ENCODE data around the gene ITPK1.
A peak's percentile ranks its signal among the peaks of the same experiment; 100 is the strongest.
"Not testable (repeated sequence)": the region's sequence is repeated elsewhere in the genome, so short reads cannot be mapped to it uniquely, and the experiment has no call there.

Gene ITPK1

DNA sequence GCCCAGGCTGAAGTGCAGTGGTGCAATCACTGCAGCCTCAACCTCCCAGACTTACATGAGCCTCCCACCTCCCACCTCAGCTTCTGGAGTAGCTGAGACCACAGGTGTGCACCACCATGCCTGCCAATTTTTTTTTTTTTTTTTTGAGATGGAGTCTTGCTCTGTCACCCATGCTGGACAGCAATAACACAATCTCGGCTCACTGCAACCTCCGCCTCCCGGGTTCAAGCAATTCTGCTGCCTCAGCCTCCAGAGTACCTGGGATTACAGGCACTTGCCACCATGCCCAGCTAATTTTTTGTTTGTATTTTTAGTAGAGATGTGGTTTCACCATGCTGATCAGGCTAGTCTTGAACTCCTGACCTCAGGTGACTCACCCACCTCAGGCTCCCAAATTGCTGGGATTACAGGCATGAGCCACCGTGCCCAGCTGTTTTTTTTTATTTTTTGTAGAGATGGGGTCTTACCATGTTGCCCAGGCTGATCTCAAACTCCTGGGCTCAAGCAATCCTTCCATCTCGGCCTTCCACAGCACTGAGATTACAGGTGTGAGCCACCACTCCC is 15.6 kb upstream of the ITPK1 start:
- not testable (repeated sequence) for DNase-seq

DNA sequence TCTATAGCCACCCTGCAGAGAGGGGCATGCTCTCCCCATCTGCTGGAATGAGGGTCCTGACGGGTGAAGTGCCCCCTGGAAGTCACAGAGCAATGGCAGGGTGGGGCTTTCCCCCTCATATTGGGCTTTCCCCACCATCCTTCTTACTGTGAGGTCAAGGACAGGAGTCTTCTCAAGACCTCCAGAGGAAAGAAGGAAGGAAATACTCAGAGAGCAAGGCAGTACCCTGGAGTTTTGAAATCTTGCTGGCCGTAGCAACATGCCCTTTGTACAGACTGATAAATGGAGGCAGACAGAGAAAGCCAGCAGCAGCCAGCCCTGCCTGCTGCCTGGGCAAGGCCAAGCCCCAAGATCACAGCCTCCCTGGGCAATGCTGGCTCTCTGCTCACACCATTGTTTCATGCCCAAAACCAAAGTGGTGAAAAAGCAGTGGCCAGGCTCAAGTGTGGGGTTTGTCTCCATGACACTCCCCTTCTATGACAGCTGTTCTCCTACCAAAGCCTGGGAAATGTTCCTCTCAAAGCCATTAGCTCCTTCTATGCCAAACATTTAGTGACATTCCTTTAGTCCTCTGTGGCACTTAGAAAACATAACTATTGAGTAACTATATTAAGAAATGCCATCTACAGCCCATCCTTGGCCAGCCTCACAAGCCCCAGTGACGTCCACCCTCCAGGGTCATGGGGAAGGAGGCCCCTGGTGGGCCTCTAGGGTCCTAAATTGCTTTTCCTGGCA is 13.2 kb upstream of the ITPK1 start:
- DNase-seq = no peak

DNA sequence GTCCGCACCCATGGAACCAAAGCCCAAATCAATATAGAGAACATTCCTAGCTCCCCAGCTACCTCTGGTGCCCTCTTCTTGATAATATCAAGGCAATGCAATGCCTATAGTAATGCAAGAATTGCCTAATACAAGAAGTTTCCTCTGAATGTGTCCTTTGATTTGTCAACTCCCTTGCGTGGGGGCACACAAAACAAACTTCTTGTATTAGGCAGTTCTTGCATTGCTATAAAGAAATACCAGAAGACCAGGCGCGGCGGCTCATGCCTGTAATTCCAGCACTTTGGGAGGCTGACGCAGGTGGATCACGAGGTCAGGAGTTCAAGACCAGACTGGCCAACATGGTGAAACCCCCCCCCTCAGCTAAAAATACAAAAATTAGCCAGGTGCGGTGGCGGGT is 10.4 kb upstream of the ITPK1 start:
- DNase-seq = no peak

DNA sequence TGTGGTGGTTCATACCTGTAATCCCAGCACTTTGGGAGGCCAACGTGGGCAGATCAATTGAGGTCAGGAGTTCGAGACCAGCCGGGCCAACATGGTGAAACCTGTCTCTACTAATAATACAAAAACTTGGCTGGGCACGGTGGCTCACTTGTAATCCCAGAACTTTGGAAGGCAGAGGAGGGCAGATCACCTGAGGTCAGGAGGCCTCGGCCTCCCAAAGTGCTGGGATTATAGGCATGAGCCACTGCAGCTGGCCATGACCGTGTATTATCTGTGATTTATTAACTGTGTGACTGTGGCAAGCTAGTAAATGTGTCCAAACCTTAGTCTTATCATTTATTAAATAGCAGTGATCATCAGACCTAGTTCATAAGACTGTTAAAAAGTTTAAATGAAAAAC is 7.1 kb upstream of the ITPK1 start:
- DNase-seq = no peak

DNA sequence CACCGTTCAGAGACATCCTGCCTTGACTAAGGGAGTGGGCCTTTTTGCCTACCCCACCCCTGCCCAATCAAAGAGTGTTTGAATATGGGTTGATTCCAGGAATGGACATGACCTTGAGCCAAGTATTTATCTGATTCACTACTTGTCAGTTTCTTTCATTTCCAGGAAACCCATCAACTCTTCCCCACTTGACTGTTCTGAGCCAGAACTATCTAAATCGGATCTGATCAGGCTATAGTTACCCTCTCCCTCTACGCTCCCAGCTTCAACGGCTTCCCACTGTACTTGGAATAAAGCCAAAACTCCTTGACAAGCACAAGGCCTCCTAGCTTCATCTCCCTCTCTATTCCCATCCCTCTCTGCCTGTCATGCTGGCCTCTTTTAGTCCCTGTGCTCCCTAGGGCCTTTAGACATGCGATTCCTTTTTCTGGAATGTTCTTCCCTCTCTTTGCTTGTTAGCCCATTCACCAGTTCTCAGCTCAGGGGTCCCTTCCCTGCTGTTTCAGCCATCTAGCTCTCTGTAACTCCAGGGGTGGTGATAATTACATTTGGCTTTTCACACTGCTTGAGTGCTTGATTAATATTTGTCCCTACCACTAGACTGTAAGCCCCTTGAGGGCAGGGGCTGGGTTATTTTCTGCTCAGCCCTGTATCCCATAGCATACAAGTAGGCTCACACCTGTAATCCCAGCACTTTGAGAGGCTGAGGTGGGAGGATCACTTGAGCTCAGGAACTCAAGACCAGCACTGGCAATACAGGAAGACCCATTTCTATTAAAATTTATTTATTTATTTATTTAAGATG is 5.5 kb upstream of the ITPK1 start:
- DNase-seq = no peak

DNA sequence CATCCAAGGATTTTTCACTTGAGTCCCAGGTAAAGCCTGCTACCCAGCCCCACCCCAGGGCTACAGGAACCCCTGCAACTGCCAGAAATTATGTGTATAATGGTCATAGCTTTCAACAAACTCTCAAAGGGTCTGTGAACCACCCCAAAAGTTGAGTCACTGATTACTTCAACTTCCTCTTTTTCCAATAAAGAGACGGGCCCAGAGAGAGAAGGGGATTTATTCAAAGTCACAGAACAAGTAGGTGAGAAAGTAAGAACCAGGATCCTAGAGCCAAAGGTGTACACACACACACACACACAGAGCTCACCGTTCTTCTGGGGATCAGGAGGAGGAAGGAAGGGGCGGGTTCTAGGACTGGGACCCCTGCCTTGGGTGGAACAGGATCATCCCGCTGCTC is 4.8 kb upstream of the ITPK1 start:
- no peak for DNase-seq

DNA sequence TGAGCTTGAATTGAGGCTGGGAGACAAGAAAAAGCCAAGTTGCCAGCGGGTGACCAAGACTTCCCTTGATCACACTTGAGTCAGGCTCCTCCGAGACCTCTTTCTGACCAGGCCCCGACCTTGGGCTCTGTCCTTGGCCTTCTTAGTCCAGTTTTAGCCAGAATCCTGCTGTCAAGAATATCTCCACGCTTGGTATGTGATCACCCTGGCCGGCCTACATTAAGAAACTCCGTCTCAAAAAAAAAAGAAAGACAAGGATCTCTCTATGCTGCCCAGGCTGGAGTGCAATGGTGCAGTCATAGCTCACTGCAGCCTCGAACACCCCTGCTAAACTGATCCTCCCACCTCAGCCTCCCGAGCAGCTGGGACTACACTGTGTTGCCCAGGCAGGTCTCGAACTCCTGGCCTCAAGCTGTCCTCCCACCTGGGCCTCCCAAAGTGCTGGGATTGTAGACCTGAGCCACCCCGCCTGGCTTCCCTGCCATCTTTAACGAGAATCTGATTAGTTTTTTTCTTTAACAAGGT is 1.0 kb upstream of the ITPK1 start:
- DNase-seq = no peak

DNA sequence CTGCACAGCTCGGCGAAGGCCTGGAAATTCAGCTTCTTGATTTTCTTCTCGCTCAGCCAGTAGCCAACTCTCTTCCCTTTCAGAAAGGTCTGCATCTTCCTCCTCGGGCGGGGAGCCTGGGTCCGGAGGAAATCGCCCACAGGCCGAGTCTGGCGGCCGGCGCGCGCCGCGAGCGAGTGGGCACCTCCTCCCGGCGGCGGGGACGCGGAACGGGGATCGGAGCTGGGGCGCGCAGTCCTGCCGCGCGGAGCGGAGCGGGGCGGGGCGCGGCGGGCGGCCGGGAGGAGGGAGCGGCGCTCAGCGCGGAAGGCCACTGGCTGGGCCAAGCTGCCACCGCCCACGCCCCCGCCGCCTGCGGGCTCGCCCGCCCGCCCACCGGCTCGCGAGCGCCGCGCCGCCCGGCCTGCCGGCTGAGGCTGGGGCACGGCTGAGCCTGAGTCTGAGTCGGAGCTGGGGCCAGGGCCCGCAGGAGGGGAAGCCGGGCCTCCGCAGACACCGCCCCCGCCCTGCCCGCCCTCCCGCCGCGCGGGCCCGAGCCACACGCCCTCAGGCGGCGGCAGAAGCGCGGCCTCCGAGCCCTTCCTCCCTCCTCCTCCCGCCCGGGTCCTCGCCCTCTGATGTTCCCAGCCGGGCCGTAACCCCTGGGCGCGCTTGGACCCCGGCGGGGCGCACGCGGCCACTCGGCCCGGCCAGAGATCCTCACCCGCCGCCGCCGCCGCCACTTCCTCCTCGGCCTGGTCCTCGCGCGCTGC is 480 bp downstream of the ITPK1 start:
- DNase-seq = peak in 54 of 56 donors; percentile 32 to 90 (median 82)

DNA sequence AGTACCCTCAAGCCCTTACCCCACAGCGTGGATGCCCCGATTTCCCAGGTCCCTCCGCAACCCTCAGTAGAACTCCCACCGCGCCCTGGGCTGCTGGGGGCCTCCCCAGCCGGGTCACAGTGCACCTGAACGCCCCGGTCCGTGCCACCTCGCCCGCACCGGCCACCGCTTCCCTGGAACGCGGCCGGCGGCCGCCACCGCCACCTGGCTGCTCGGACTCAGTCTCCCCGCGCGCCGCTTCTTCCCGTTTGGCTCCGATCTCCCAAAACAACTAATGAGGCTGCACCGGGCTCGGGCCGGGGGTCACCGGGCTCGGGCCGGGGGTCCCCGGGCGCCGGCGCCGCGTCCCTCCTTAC is 1.0 kb downstream of the ITPK1 start:
- DNase-seq = peak in 9 of 56 donors; percentile 36 to 63 (median 49)

DNA sequence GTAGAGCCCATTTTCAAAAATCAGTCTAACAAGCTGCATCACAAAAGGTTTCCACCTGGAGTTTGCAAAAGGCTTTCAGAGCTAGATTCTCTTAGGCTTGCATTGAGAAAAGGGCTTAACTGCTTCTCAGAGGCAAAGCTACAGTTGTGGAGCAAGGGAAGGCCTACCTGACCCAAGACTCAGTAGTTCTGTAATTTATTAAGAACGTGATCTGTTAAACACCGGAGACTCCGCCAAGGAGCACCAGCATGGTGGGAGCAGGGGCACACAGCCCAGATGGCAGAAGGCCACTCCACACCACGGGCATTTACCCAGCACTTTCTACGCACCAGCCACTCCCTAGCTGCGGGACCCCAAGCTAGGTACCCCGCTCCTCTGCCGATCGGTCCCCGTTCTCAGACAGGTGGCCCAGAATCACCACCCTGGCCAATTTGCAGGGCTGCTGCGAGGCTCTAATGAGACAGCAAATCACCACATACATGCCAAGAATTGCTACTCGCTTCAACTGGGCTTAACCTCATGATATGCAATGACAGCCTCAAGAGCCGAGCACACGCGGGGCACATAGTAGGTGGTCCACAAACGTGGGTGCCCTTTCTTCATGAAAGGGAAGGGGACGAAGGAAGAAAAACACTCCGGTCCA is 1.5 kb downstream of the ITPK1 start:
- peak in 11 of 56 donors; percentile 21 to 55 (median 27) for DNase-seq

DNA sequence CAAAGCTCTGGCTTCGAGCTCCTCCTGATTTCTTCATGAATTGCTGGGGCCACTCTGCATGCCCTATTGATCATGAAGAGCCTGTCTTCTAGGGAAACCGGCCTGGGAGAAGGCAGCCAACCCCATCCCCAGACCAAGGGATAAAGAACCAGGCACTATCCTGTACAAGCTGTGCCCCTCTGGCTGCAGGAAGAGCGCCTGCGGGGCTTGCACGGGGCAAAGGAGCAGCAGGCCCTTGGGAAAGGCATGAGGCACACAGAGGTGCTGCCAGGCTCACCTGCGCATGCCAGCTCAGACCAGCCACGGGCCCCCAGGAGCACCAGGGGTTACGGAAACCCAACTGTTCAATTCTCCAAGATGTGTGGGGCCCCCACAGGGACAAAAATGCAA is 2.1 kb downstream of the ITPK1 start:
- DNase-seq = peak in 11 of 56 donors; percentile 29 to 59 (median 44)

DNA sequence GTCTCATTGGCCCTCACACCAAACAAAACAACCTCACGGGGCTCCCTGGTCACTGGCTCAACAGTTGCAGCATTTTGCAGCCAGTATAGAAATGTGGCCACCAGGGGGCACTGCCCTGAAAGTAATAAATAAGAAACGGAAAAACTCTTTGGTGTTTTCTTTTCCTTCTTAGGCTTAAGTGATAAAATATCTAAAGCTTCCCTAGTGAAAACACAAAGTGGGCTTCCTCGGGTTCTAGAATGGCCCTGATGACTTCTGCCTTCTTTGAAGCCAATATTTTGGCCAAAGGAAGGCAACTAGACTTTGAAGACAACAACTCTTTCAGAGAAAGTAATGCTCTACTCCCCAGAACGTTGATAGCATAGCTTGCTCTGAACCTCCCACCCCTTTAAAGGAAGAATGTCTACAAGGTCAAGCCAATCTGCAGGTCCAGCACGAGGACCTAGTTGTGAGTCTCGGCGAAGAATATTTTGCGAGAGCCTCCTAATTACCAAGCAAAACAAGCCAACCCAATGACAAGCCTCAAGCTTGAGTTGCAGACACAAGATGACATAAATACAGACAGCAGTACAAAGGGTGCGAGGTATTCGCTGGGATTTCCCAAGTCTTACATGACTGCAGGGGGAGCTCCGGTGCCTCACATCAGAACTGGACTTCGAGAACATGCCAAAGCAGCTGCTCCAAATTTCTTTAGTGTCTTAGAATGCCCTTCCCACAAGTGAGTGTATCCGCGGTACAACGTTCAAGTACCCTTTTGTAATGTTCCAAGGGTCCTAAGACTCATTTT is 2.6 kb downstream of the ITPK1 start:
- DNase-seq = peak in 50 of 56 donors; percentile 16 to 90 (median 54)

DNA sequence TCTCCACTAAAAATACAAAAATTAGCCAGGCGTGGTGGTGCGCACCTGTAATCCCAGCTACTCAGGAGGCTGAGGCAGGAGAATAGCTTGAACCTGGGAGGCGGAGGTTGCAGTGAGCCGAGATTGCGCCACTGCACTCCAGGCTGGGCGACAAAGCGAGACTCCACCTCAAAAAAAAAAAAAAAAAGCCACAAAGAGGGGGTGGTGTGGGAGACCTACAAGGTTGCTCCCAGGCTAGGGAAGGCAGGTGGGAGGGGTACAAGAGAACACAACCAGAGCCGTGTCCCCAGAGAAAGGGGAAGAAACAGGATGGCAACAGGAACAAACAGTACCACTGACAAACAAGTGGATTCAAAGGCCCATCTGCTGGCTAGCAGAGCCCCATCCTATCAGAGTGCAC is 4.2 kb downstream of the ITPK1 start:
- not testable (repeated sequence) for DNase-seq

DNA sequence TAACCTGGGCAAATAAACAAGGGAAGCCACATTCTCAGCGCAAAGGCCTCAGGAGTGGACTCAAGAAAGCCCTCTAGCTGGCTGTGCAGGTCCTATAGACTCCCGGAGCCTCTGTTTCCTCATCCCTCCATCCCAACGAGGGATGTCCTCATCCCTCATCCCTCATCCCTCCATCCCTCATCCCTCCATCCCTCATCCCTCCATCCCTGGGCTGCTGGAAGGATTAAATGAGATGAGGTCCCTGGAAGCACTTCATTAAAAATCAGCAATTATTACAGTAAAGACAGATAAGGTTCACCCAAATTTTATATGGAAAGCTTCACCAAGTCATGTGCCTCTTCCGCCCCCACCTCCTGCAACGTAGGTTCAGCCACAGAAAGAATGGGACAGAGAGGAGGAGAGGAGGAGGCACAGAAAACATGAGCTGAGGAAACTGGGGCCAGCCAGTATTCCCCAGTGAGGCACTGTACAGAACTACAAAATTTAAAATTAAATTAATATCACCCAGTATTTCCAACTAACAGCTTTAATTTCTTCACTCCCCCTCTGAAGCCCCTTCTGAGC is 4.8 kb downstream of the ITPK1 start:
- DNase-seq = peak in 5 of 56 donors; percentile 7 to 29 (median 17)

DNA sequence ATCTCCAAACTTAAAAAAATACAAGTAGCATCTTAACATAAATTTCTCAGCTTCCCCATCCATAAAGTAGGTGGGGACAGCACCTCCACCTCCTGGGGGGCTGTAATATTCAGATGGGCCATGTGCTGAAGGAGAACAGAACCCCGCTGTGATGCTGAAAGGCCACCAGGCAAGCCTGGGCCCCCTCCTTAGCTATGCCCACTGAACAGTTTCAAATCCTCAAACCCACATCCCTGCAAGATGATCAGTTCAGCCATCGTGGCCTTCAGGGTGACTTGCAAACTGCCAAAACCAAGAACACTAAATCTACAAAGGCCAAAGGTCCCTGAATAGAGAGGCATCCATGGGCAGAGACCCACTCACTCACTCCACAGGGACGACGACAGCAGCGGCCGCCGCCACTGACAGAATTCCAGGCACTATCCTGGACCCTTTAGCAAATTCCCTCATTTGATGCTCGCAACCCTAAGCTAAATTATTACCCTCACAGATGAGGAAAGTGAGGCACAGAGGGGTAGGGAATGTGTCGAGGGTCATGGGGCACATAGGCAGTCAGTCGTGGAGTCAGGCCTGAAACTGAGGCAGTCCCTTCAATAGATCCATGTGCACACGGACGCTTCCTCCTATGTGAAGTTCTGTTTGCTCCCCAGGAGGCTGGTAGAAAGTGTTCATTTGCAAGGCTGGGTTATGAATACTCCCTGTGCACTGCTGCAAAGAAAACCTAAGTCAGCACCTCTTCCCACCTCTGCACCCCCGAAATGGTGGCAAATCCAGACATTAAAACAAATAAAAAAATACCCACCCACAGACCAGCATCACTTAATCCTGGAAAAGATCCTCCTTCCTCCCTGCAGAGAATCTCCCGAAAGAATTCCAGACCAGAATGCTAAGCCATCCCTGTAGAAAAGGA is 5.9 kb downstream of the ITPK1 start:
- DNase-seq = no peak

DNA sequence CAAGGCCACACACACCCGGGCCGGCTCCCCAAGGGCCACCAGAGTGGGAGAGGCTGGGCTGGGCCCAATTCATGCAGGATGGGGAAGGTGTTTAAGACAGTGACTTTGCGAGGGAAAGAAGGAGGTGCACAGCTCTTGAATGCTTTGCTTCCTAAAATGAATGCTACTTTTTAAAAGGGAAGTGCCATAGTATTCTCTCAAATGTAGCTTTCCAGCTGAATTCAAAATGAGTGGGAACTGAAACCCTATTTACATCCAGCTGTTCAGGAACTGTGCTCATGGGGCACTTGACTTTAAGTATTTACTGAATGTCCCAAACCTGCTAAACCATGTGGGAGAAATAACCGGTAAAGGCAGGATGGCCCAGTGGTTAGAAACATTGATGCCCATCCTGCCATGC is 7.6 kb downstream of the ITPK1 start:
- DNase-seq = no peak

DNA sequence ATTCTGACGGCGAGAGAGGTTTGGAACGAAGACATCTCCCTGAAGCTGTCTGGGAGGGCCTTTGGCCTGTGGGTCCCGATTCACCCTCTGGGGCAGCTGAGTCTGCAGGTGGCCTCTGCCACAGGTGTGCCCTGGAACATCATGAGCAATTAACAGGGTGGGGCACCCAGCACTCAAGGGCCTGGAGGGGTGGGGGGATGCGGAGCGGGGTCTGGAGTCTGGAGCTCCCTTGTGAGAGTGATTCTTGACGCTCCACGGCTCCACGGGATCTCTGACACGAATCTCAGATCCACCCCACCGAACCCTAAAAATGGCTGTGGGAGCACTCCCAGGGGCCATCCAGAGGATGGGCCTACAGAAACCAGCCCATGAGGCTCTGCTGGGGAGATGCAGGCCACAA is 8.3 kb downstream of the ITPK1 start:
- DNase-seq = no peak

DNA sequence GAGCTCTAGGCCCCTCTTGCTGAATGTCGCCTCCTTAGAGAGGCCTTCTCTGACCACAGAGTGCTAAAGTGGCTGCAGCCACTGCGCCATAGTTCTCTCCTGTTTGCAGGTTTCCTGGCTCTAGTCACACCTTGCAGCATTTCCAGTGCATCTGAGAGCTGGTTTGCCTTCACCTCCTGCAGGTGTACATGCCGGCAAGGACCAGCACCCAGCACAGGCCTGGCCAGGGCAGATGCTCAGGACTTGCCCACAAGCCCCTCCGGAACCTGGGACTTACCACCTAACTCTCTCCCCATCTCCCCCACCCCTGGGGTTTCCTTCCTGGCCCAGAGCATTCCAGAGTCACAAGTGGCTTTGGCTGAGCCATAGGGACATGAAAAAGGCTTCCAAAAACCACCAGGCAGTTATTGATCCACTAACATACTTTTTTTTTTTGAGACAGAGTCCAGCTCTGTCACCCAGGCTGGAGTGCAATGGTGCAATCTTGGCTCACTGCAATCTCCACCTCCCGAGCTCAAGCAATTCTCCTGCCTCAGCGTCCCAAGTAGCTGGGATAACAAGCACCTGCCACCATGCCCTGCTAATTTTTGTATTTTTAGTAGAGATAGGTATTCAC is 9.1 kb downstream of the ITPK1 start:
- no peak for DNase-seq

All from nucleus accumbens (tissue), 56 donors.